Measurements from ENCODE around the gene RAB36. TPM values are rescaled to one million over a fixed set of nuclear protein-coding genes. Genes with fewer than 3 reads are reported as not detected.

RAB36 gene
- total RNA-seq, 4 donors from 2014 or later = 5.0 to 10.8 (median 8.2) TPM

DNA sequence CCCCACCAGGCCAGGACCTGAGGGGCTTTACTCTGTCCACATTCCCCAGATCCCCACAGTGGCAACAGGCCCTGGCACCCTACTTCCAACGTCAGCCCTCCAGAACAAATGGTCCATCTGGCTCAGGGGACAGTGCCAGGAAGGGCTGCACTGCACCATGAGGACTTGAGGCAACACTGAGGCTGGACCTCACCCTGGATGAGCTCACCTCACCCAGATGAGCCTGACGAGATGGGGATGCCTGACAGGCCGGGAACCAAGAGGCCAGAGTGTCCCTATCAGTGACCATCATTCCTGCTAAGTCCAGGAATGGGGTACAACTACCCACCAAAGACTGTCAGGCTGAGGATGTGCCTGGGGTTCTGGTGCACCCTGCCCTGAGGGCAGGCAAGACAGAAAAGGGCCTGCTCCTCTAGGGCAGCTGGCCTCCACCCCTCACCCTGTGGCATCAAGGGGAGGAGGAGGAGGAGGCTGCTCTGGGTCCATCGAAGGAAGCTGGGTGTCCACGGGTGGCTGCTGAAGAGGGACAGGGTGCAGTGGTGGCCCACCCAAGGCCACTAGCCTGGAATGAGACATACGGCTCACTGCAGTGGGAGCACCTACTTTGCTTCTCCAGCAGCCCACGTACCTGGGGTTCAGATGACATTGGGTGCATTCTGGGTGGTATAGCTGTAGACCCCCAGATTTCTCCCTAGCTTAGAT lies 18.1 kb upstream of the RAB36 start:
- H3K27me3 ChIP-seq = no peaks in the 10 kb centered on the region
- TF ChIP-seq POLR2AphosphoS5 (IDR thresholded peaks at IDR 0.05) (no peak), POLR2A (IDR thresholded peaks at IDR 0.05; ENCODE audit: low read depth) (no peak), EP300 (IDR thresholded peaks at IDR 0.05) (no peak)
- TF ChIP-seq, protein P1, sequence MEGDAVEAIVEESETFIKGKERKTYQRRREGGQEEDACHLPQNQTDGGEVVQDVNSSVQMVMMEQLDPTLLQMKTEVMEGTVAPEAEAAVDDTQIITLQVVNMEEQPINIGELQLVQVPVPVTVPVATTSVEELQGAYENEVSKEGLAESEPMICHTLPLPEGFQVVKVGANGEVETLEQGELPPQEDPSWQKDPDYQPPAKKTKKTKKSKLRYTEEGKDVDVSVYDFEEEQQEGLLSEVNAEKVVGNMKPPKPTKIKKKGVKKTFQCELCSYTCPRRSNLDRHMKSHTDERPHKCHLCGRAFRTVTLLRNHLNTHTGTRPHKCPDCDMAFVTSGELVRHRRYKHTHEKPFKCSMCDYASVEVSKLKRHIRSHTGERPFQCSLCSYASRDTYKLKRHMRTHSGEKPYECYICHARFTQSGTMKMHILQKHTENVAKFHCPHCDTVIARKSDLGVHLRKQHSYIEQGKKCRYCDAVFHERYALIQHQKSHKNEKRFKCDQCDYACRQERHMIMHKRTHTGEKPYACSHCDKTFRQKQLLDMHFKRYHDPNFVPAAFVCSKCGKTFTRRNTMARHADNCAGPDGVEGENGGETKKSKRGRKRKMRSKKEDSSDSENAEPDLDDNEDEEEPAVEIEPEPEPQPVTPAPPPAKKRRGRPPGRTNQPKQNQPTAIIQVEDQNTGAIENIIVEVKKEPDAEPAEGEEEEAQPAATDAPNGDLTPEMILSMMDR (IDR thresholded peaks at IDR 0.05) = no peak
- no peak for DNase-seq (ENCODE audit: extremely low spot score)
- H3K9me3 ChIP-seq = no peaks in the 10 kb centered on the region
- H3K4me3 ChIP-seq = no peak overlapping the region
- peaks cover 0 to 14% (median 4%) of the 10 kb centered on the region in 4 donors for H3K36me3 ChIP-seq
- intact Hi-C loops (cut with DNase I) = no loop called here
- H3K27ac ChIP-seq (replicated peaks in 1 of 4) = no peak overlapping the region
- WGBS = 85% methylated on average over 6 of the region's 7 CpGs
- H3K4me1 ChIP-seq = peaks cover 5 to 19% (median 7%) of the 10 kb centered on the region in 4 donors

DNA sequence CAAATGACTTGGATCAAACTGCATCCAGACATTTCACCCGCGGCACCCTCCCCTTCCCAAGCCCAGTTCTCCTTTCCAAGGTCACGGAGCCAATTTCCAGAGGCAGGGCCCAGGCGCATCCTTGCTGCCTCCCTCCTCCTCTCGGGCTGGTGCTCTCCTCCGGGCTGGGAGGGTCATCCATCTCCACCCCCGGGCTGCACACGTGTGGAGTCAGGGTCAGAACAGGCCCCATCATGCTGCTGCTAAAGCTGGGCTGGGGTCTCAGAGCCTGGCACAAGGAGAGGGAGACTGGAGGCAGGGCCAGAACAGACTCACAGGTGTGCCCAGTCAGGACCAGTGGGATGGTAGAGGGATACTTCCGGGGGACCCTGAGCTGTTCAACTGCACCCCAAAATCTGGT lies 17.5 kb upstream of the RAB36 start:
- intact Hi-C loops (cut with DNase I) = loop anchor here (1.0 kb wide), 1 partner anchor 168 kb away; no protein-coding TSS in a partner anchor
- H3K4me1 ChIP-seq = peaks cover 5 to 19% (median 7%) of the 10 kb centered on the region in 4 donors
- no peak overlapping the region for H3K27ac ChIP-seq (replicated peaks in 1 of 4)
- 69% methylated on average over 9 of the region's 9 CpGs for WGBS
- H3K27me3 ChIP-seq = no peaks in the 10 kb centered on the region
- H3K36me3 ChIP-seq = peaks cover 0 to 12% (median 4%) of the 10 kb centered on the region in 4 donors
- TF ChIP-seq POLR2A (IDR thresholded peaks at IDR 0.05; ENCODE audit: low read depth) (no peak), POLR2AphosphoS5 (IDR thresholded peaks at IDR 0.05) (no peak)
- no peak overlapping the region for H3K4me3 ChIP-seq
- no peak for DNase-seq (ENCODE audit: extremely low spot score)
- H3K9me3 ChIP-seq = no peaks in the 10 kb centered on the region

DNA sequence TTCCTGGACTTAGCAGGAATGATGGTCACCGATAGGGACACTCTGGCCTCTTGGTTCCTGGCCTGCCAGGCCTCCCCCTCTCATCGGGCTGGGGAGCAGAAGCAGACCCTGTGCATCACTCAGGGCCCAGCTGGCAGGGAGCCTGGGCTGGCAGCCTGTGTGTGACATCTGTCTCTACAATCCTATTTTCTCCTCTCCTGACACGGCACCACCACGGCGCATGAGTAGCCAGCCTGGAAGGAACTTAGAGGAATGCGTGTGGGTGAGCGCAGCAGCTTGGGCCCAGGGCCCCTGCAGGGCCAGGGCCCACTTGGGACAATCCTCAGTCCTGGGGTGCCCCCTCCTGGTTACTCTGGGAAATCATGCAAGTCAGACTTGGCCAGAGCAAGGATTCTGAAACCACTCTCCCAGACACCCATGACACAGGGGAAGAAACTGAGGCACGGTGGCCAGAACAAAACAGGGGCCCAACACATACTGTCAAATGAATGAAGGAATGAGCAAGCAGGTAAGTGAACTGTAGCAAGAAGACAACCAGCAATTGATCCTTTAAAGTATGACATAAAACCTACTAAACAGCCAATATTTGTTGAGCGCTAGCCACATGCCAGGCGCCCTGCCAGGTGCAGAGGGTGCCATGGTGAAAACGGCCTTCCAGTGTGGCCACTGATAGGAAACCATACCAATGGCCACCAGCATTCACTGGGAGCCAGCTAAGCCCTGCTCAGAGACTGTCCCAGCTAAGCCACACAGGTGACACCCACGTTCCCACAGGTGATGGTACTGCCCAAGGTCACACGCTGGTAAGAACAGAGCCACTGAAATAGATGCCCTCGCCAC lies 16.8 kb upstream of the RAB36 start:
- DNase-seq (ENCODE audit: extremely low spot score) = no peak
- H3K9me3 ChIP-seq = no peaks in the 10 kb centered on the region
- no peaks in the 10 kb centered on the region for H3K27me3 ChIP-seq
- H3K36me3 ChIP-seq = peaks cover 0 to 5% (median 2%) of the 10 kb centered on the region in 4 donors
- no peak overlapping the region for H3K4me3 ChIP-seq
- 24% methylated on average over 12 of the region's 14 CpGs for WGBS
- H3K4me1 ChIP-seq = peaks cover 5 to 19% (median 7%) of the 10 kb centered on the region in 4 donors
- H3K27ac ChIP-seq (replicated peaks in 1 of 4) = no peak overlapping the region
- intact Hi-C loops (cut with DNase I) = loop anchor here (1.0 kb wide), 1 partner anchor 169 kb away; no protein-coding TSS in a partner anchor
- TF ChIP-seq POLR2A (IDR thresholded peaks at IDR 0.05; ENCODE audit: low read depth) = no peak
- TF ChIP-seq EP300 (IDR thresholded peaks at IDR 0.05) = no peak
- TF ChIP-seq POLR2AphosphoS5 (IDR thresholded peaks at IDR 0.05) = peak in 1 of 2 donors; percentile 26
- TF ChIP-seq, protein P1 (IDR thresholded peaks at IDR 0.05) = peak; percentile 73 to 86 (median 83)

DNA sequence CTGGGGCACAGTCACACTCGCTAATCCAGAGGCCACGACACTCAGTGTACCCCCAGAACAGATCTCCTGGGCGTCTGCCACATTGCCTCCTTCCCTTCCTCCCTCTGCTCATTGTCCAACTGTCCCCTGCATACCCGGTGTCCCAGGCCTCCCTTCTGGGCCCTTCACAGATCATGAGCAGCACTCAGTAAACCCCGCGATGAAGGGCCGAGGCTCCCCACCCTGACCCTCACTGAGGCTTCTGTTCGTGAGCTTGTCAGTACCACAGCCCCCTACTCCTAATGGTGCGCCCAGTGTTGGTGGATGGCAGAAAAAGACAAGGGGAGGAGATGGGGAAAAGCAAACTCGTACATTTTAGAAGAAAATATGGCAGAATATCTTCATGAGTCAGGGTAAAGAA lies 16.1 kb upstream of the RAB36 start:
- intact Hi-C loops (cut with DNase I) = no loop called here
- no peaks in the 10 kb centered on the region for H3K9me3 ChIP-seq
- no peak overlapping the region for H3K4me3 ChIP-seq
- no peak overlapping the region for H3K27ac ChIP-seq (replicated peaks in 1 of 4)
- TF ChIP-seq POLR2AphosphoS5 (IDR thresholded peaks at IDR 0.05) = no peak
- no peak for TF ChIP-seq EP300 (IDR thresholded peaks at IDR 0.05)
- no peak for TF ChIP-seq POLR2A (IDR thresholded peaks at IDR 0.05; ENCODE audit: low read depth)
- H3K4me1 ChIP-seq = peaks cover 5 to 19% (median 7%) of the 10 kb centered on the region in 4 donors
- no peaks in the 10 kb centered on the region for H3K27me3 ChIP-seq
- no peak for DNase-seq (ENCODE audit: extremely low spot score)
- H3K36me3 ChIP-seq = no peaks in the 10 kb centered on the region
- WGBS = 76% methylated on average over 10 of the region's 10 CpGs

DNA sequence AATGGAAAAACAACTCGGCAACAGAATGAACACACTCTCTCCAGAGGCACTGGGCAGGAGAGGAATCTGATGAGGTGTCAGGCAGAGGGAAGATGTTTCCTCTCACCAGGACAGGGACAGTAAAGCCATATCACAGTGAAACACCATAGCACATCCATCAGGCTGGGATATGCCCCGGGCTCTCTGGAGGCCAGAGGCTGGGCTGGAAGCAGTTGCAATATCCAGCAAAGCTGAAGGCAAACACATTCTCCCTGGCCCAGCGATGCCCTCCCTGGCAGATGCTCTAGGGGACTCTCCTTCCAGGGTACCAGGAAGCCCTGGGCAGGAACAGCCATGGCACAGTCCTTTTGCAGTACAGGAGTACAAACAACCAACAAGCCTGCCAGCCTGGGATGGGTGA lies 14.6 kb upstream of the RAB36 start:
- DNase-seq (ENCODE audit: extremely low spot score) = no peak
- Histone ChIP-seq H3K36me3 (no peaks in the 10 kb centered on the region), H3K27me3 (no peaks in the 10 kb centered on the region), H3K4me1 (peaks cover 5 to 9% (median 7%) of the 10 kb centered on the region in 4 donors), H3K27ac (replicated peaks in 1 of 4) (no peak overlapping the region), H3K9me3 (no peaks in the 10 kb centered on the region), H3K4me3 (no peak overlapping the region)
- intact Hi-C loops (cut with DNase I) = no loop called here
- WGBS = 67% methylated on average over 2 of the region's 3 CpGs
- TF ChIP-seq POLR2A (IDR thresholded peaks at IDR 0.05; ENCODE audit: low read depth) (no peak), POLR2AphosphoS5 (IDR thresholded peaks at IDR 0.05) (no peak), EP300 (IDR thresholded peaks at IDR 0.05) (no peak)
- TF ChIP-seq, protein P1 (IDR thresholded peaks at IDR 0.05) = no peak

Measured in esophagus muscularis mucosa (tissue), 4 donors.